Measurements from ENCODE around the gene DNAH1. TPM values are rescaled to one million over a fixed set of nuclear protein-coding genes. Genes with fewer than 3 reads are reported as not detected.

The DNAH1 gene
- total RNA-seq, 1 donor, result 8.7 TPM

DNA sequence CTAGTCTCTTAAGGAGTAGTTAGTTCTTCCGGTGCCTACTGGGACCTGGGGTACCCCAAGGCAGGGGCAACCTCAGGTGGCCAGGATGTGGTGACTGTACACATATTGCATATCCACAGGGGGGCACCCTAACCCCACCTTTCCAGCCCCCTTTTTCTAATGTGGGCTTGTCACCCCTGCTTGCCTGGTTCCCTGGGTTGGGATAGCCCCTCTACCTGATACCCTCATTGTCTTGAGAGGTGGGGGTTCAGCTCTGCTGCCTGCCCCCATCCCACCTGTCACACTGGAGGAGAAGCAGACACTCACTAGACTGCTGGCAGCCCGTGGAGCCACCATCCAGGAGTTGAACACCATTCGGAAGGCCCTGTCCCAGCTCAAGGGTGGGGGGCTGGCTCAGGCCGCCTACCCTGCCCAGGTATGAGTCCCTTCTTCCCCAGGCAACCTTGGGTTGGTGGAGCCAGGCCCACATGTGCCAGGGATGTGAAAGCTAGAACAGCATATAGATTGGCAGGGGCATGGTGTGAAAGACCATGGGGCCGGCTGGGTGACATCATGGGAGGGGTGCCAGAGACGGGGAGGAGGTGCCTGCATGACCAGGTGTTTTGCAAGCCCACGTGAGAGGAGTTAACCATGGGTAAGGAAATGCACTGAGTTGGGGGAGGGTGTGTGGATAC, 24.5 kb upstream of the DNAH1 start:
- peak; percentile 74 for DNase-seq (ENCODE audit: insufficient read length, low spot score, missing footprints)
- Histone ChIP-seq H4K20me1 (ENCODE audit: insufficient read depth, low read length) (no peaks in the 10 kb centered on the region), H3K36me3 (ENCODE audit: insufficient read depth, low read length) (peaks cover 10% of the 10 kb centered on the region), H3K9me3 (ENCODE audit: low read depth, low read length) (no peaks in the 10 kb centered on the region), H3K4me1 (ENCODE audit: insufficient read depth, low read length) (peaks cover 12% of the 10 kb centered on the region), H3K4me2 (ENCODE audit: insufficient read depth, low read length) (no peak overlapping the region), H3K27ac (ENCODE audit: low read depth, low read length) (no peak overlapping the region), H2AFZ (ENCODE audit: low read length) (no peak overlapping the region), H3K27me3 (ENCODE audit: insufficient read depth, low read length) (no peaks in the 10 kb centered on the region), H3K4me3 (ENCODE audit: insufficient read depth, low read length) (no peak overlapping the region), H3K79me2 (ENCODE audit: insufficient read depth, low read length) (peaks cover 32% of the 10 kb centered on the region)
- TF ChIP-seq, protein P1, sequence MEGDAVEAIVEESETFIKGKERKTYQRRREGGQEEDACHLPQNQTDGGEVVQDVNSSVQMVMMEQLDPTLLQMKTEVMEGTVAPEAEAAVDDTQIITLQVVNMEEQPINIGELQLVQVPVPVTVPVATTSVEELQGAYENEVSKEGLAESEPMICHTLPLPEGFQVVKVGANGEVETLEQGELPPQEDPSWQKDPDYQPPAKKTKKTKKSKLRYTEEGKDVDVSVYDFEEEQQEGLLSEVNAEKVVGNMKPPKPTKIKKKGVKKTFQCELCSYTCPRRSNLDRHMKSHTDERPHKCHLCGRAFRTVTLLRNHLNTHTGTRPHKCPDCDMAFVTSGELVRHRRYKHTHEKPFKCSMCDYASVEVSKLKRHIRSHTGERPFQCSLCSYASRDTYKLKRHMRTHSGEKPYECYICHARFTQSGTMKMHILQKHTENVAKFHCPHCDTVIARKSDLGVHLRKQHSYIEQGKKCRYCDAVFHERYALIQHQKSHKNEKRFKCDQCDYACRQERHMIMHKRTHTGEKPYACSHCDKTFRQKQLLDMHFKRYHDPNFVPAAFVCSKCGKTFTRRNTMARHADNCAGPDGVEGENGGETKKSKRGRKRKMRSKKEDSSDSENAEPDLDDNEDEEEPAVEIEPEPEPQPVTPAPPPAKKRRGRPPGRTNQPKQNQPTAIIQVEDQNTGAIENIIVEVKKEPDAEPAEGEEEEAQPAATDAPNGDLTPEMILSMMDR (IDR thresholded peaks at IDR 0.05; ENCODE audit: extremely low read depth, low read depth, low read length), result peak; percentile 57

DNA sequence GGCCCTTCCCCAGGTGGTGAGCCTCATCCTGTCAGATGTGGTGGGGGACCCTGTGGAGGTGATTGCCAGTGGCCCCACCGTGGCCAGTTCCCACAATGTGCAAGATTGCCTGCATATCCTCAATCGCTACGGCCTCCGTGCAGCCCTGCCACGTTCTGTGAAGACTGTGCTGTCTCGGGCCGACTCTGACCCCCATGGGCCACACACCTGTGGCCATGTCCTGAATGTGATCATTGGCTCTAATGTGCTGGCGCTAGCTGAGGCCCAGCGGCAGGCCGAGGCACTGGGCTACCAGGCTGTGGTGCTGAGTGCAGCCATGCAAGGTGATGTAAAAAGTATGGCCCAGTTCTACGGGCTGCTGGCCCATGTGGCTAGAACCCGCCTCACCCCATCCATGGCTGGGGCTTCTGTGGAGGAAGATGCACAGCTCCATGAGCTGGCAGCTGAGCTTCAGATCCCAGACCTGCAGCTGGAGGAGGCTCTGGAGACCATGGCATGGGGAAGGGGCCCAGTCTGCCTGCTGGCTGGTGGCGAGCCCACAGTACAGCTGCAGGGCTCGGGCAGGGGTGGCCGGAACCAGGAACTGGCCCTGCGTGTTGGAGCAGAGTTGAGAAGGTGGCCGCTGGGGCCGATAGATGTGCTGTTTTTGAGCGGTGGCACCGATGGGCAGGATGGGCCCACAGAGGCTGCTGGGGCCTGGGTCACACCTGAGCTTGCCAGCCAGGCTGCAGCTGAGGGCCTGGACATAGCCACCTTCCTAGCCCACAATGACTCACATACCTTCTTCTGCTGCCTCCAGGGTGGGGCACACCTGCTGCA, 23.7 kb upstream of the DNAH1 start:
- no peak overlapping the region for H3K4me2 ChIP-seq (ENCODE audit: insufficient read depth, low read length)
- TF ChIP-seq, protein P1 (IDR thresholded peaks at IDR 0.05; ENCODE audit: extremely low read depth, low read depth, low read length), result no peak
- no peak overlapping the region for H3K27ac ChIP-seq (ENCODE audit: low read depth, low read length)
- peaks cover 2% of the 10 kb centered on the region for H4K20me1 ChIP-seq (ENCODE audit: insufficient read depth, low read length)
- DNase-seq (ENCODE audit: insufficient read length, low spot score, missing footprints), result peak; percentile 42
- peaks cover 7% of the 10 kb centered on the region for H3K4me1 ChIP-seq (ENCODE audit: insufficient read depth, low read length)
- no peaks in the 10 kb centered on the region for H3K27me3 ChIP-seq (ENCODE audit: insufficient read depth, low read length)
- no peaks in the 10 kb centered on the region for H3K9me3 ChIP-seq (ENCODE audit: low read depth, low read length)
- no peak overlapping the region for H2AFZ ChIP-seq (ENCODE audit: low read length)
- no peak overlapping the region for H3K4me3 ChIP-seq (ENCODE audit: insufficient read depth, low read length)
- H3K79me2 ChIP-seq (ENCODE audit: insufficient read depth, low read length), result peaks cover 30% of the 10 kb centered on the region
- peaks cover 10% of the 10 kb centered on the region for H3K36me3 ChIP-seq (ENCODE audit: insufficient read depth, low read length)

DNA sequence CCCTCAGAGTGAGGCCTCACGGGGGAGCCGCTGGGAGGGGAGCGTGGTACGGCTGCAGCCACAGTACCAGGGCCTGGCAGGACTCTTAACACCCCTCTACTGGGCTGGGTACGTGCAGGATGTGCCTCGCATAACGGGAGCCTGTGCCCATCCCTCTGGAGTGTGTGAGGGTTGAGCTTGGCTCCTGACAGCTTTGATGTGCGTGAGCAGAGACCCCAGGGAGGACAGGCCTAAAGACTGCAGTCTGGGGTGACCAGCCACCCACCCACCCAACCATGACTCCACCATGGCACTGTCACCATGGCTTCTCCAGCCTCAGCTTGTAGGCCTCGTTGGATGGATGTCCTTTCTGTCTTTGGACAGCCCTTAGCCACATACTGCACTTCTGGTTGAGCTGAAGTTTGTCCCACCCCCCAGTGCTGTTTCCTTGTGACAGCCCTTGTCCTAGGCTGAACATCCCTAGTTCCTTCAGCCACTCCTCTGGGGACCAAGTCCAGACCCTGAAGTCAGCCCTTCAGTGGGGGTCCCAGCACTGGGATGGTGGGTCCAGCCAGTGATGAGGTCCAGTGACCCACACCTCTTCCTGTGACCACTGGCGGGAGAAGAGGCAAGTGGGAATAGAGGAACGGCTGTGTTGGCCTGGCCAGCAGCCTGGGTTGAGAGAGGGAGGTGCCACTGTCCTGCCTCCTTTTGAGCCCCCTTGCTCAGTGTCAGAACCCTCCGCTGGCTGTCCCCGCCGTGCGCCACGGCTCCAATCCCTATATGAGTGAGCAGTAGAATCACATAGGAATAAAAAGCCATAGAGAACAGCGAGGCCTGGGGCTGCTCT, 22.4 kb upstream of the DNAH1 start:
- peak; percentile 45 for DNase-seq (ENCODE audit: insufficient read length, low spot score, missing footprints)
- TF ChIP-seq, protein P1 (IDR thresholded peaks at IDR 0.05; ENCODE audit: extremely low read depth, low read depth, low read length), result no peak
- no peaks in the 10 kb centered on the region for H3K27me3 ChIP-seq (ENCODE audit: insufficient read depth, low read length)

More for the DNA sequence above, 22.4 kb upstream of the DNAH1 start:
- Histone ChIP-seq H3K27ac (ENCODE audit: low read depth, low read length) (no peak overlapping the region), H3K4me1 (ENCODE audit: insufficient read depth, low read length) (peaks cover 2% of the 10 kb centered on the region), H3K9me3 (ENCODE audit: low read depth, low read length) (no peaks in the 10 kb centered on the region), H2AFZ (ENCODE audit: low read length) (no peak overlapping the region), H4K20me1 (ENCODE audit: insufficient read depth, low read length) (peaks cover 2% of the 10 kb centered on the region), H3K79me2 (ENCODE audit: insufficient read depth, low read length) (peaks cover 24% of the 10 kb centered on the region), H3K4me2 (ENCODE audit: insufficient read depth, low read length) (no peak overlapping the region), H3K36me3 (ENCODE audit: insufficient read depth, low read length) (peaks cover 10% of the 10 kb centered on the region), H3K4me3 (ENCODE audit: insufficient read depth, low read length) (no peak overlapping the region)
